K562 (cell line): ENCODE measurements around the gene PPP1R14C. TPM values are rescaled to one million over a fixed set of nuclear protein-coding genes. Genes with fewer than 3 reads are reported as not detected.

Experiments used
- ADNP ChIP-seq: fragments of 200-800 bp; sonication (Bioruptor generic); IDR thresholded peaks from 2 replicates; pipeline ENCODE4 v1.6.1; 2016; ENCODE audit warnings: missing genetic modification characterization, missing compliant biosample characterization
- ARID3B ChIP-seq: fragments of 250-450 bp; sonication (Bioruptor Pico); IDR thresholded peaks from 2 replicates; pipeline ENCODE4 v1.4.0; 2020; ENCODE audit warnings: borderline replicate concordance
- E2F3 ChIP-seq: fragments of 250-450 bp; sonication (Bioruptor Pico); IDR thresholded peaks from 2 replicates; pipeline ENCODE4 v1.4.0; 2020; ENCODE audit warnings: mild to moderate bottlenecking
- KLF6 ChIP-seq: fragments of 250-450 bp; sonication (Bioruptor Pico); IDR thresholded peaks from 2 replicates; pipeline ENCODE4 v1.4.0; 2020; ENCODE audit warnings: mild to moderate bottlenecking, moderate library complexity, borderline replicate concordance
- POU5F1 ChIP-seq: fragments of 150-350 bp; IDR thresholded peaks from 2 replicates; pipeline ENCODE4 v1.6.1; 2014; ENCODE audit warnings: borderline replicate concordance, low read length, low read depth, mild to moderate bottlenecking; ENCODE audit not compliant: partially characterized antibody
- REST ChIP-seq, 2 experiments: fragments of 450-650 bp; formaldehyde crosslinking in 1 of 2; IDR thresholded peaks; 2 replicates each; pipeline versions ENCODE4 v1.4.0 to v1.6.1; 2014 to 2020; ENCODE audit warnings: mild to moderate bottlenecking in 2 of 2, borderline replicate concordance in 1 of 2, low read depth in 1 of 2
- SMAD4 ChIP-seq: fragments of 250-450 bp; sonication (Bioruptor Pico); conservative IDR thresholded peaks from 2 replicates; pipeline ENCODE4 v1.8.0; 2021; ENCODE audit warnings: inconsistent platforms, mild to moderate bottlenecking, moderate library complexity
- SRF ChIP-seq, 2 experiments: fragments of 250-450, 450-650 bp in 1 of 2; sonication (Bioruptor Pico) in 1 of 2; sonication (generic) in 1 of 2; formaldehyde crosslinking; IDR thresholded peaks; 2 replicates each; pipeline versions ENCODE4 v1.5.0 to v1.5.1; 2020 to 2022; ENCODE audit warnings: mild to moderate bottlenecking in 1 of 2, missing genetic modification reagents in 1 of 2
- THAP12 ChIP-seq: fragments of 250-450 bp; sonication (Bioruptor Pico); IDR thresholded peaks from 2 replicates; pipeline ENCODE4 v1.9.0; 2021; ENCODE audit warnings: mild to moderate bottlenecking, inconsistent platforms
- polyA plus RNA-seq, 8 experiments: library from polyadenylated mRNA; depleted of rRNA in 4 of 8; stranded (reverse) in 5 of 8; unstranded in 3 of 8; fragments of >200 nt; fragmentation: Nextera tagmentation in 2 of 8; fragmentation: Illumina TruSeq in 1 of 8; extraction: Ambion mirVana in 2 of 8; extraction: Trizol in 1 of 8; gene quantifications; 2 replicates each; pipeline versions ENCODE4 v1.2.1 to v1.2.3, GENCODE V29; 2011 to 2014; ENCODE audit warnings: inconsistent platforms in 1 of 8, missing spikeins in 1 of 8
- total RNA-seq, 7 experiments: library from RNA; depleted of rRNA in 6 of 7; stranded (reverse); fragments of >200 nt in 6 of 7; fragmentation: Illumina TruSeq in 2 of 7; extraction: Trizol in 2 of 7; gene quantifications; 2 replicates each; pipeline versions ENCODE4 v1.2.1 to v1.2.3, GENCODE V29; 2011 to 2021; ENCODE audit warnings: low replicate concordance in 1 of 7
- TF ChIP-seq, protein P1 (sequence below): fragments of 450-650 bp; formaldehyde crosslinking; IDR thresholded peaks from 2 replicates; pipeline ENCODE4 v1.4.0; 2020; ENCODE audit warnings: mild to moderate bottlenecking, mixed read lengths

The PPP1R14C gene
- total and polyA plus RNA-seq, 9 of the 15 experiments (the other 6 are each of a cell fraction or from before 2014, with no cell fraction given) = 4.5 to 16.6 (median 11.9) TPM

- TF ChIP-seq, protein P1, sequence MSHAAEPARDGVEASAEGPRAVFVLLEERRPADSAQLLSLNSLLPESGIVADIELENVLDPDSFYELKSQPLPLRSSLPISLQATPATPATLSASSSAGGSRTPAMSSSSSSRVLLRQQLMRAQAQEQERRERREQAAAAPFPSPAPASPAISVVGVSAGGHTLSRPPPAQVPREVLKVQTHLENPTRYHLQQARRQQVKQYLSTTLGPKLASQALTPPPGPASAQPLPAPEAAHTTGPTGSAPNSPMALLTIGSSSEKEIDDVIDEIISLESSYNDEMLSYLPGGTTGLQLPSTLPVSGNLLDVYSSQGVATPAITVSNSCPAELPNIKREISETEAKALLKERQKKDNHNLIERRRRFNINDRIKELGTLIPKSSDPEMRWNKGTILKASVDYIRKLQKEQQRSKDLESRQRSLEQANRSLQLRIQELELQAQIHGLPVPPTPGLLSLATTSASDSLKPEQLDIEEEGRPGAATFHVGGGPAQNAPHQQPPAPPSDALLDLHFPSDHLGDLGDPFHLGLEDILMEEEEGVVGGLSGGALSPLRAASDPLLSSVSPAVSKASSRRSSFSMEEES (CRISPR knock-in tag) = no peak
- TF ChIP-seq THAP12 (CRISPR knock-in tag) = no peak
- TF ChIP-seq SMAD4 = peak; percentile 84
- TF ChIP-seq REST (IDR thresholded peaks at IDR 0.05; ENCODE audit: borderline replicate concordance) = peak; percentile 100
- no peak for TF ChIP-seq REST (CRISPR knock-in tag; IDR thresholded peaks at IDR 0.05; ENCODE audit: low read depth)
- TF ChIP-seq ARID3B (CRISPR knock-in tag) = no peak
- no peak for TF ChIP-seq SRF (CRISPR knock-in tag; IDR thresholded peaks at IDR 0.05)
- TF ChIP-seq E2F3 = 0 out of 2 replicates have a peak, but pooled peaks have one; percentile 10
- TF ChIP-seq POU5F1 = no peak
- TF ChIP-seq ADNP (tag) = no peak
- peak; percentile 81; the same call in 1 of the 2 replicates for TF ChIP-seq KLF6
These were observed 128.8 kb downstream of the PPP1R14C start (continued) for GRCh38 chr6:150271501-150272263.
